Peyer's patch (tissue), 4 donors: ENCODE data around the gene PHACTR1. TPM values are rescaled to one million over a fixed set of nuclear protein-coding genes. Genes with fewer than 3 reads are reported as not detected.

Source experiments
- DNase-seq, 3 donors: peaks; one replicate each; pipeline ENCODE4 v3.0.0-alpha.2; 2017 to 2019
- H3K27ac ChIP-seq, 4 donors: fragments of 200-600 bp; sonication (generic); one replicate each; pipeline ENCODE4 v1.5.1; 2016 to 2019
- H3K27me3 ChIP-seq, 2 donors: fragments of 200-600 bp; sonication (generic); one replicate each; pipeline ENCODE4 v1.5.1; 2019
- H3K36me3 ChIP-seq, 3 donors: fragments of 200-600 bp; sonication (generic); one replicate each; pipeline ENCODE4 v1.5.1; 2016 to 2019
- H3K4me1 ChIP-seq, 4 donors: fragments of 200-600 bp; sonication (generic); one replicate each; pipeline ENCODE4 v1.5.1; 2016 to 2019
- H3K4me3 ChIP-seq, 4 donors: fragments of 200-600 bp; sonication (generic); 1 replicate in 3 of 4; 2 replicates in 1 of 4; pipeline ENCODE4 v1.5.1; 2016 to 2019; ENCODE audit warnings: mild to moderate bottlenecking in 1 of 4
- H3K9me3 ChIP-seq, 4 donors: fragments of 200-600 bp; sonication (generic); one replicate each; pipeline ENCODE4 v1.5.1; 2016 to 2019; ENCODE audit warnings: mild to moderate bottlenecking in 1 of 4
- CTCF ChIP-seq, 6 experiments: fragments of 450-650 bp in 4 of 6; fragments of 200-600 bp in 2 of 6; sonication (generic) in 1 of 6; IDR thresholded peaks; one replicate each; pipeline ENCODE4 v1.5.1; 2017 to 2019; ENCODE audit warnings: antibody characterized with exemption in 6 of 6, mild to moderate bottlenecking in 3 of 6, moderate library complexity in 1 of 6
- POLR2A ChIP-seq, 2 donors: fragments of 450-650 bp; IDR thresholded peaks; one replicate each; pipeline ENCODE4 v1.5.1; 2017; ENCODE audit warnings: antibody characterized with exemption in 2 of 2, mild to moderate bottlenecking in 2 of 2, moderate library complexity in 2 of 2
- total RNA-seq, 4 donors: library from RNA; depleted of rRNA; stranded (reverse); fragments of >200 nt; gene quantifications; one replicate each; pipeline ENCODE4 v1.1.0, GENCODE V29; 2016

Gene PHACTR1
- total RNA-seq, 4 donors from 2014 or later, result 0.35 to 19.0 (median 1.7) TPM

GRCh38 chr6:13014504-13015378 lies 298.2 kb downstream of the PHACTR1 start:
- H3K27me3 ChIP-seq, result no peaks in the 10 kb centered on the region
- H3K27ac ChIP-seq, result no peak overlapping the region

GRCh38 chr6:13015379-13015681 lies 298.8 kb downstream of the PHACTR1 start:
- DNase-seq, result no peak
- no peak overlapping the region for H3K27ac ChIP-seq
- TF ChIP-seq CTCF (IDR thresholded peaks at IDR 0.05) (no peak), POLR2A (IDR thresholded peaks at IDR 0.05) (no peak)
- H3K36me3 ChIP-seq, result no peaks in the 10 kb centered on the region
- no peaks in the 10 kb centered on the region for H3K27me3 ChIP-seq
- H3K9me3 ChIP-seq, result no peaks in the 10 kb centered on the region
- H3K4me3 ChIP-seq, result no peak overlapping the region
- peaks cover 0 to 31% (median 0%) of the 10 kb centered on the region in 4 donors for H3K4me1 ChIP-seq

More at GRCh38 chr6:13014504-13015378, 298.2 kb downstream of the PHACTR1 start:
- Histone ChIP-seq H3K36me3 (no peaks in the 10 kb centered on the region), H3K4me1 (peaks cover 0 to 31% (median 0%) of the 10 kb centered on the region in 4 donors), H3K9me3 (no peaks in the 10 kb centered on the region), H3K4me3 (peak overlapping the region in 2 of 4 donors; percentile 54 to 55)
- no peak for TF ChIP-seq CTCF (IDR thresholded peaks at IDR 0.05)
- no peak for TF ChIP-seq POLR2A (IDR thresholded peaks at IDR 0.05)
- peak in 1 of 3 donors; percentile 52 for DNase-seq

- Histone ChIP-seq H3K27ac (no peak overlapping the region), H3K9me3 (no peaks in the 10 kb centered on the region), H3K4me1 (no peaks in the 10 kb centered on the region), H3K4me3 (no peak overlapping the region), H3K27me3 (no peaks in the 10 kb centered on the region), H3K36me3 (no peaks in the 10 kb centered on the region)
- no peak for TF ChIP-seq CTCF (IDR thresholded peaks at IDR 0.05)
- no peak for TF ChIP-seq POLR2A (IDR thresholded peaks at IDR 0.05)
- no peak for DNase-seq
Observed at GRCh38 chr6:13024616-13025015, 308.0 kb downstream of the PHACTR1 start.

- Histone ChIP-seq H3K4me3 (no peak overlapping the region), H3K36me3 (no peaks in the 10 kb centered on the region), H3K4me1 (no peaks in the 10 kb centered on the region), H3K9me3 (no peaks in the 10 kb centered on the region), H3K27ac (no peak overlapping the region), H3K27me3 (no peaks in the 10 kb centered on the region)
- no peak for DNase-seq
- no peak for TF ChIP-seq CTCF (IDR thresholded peaks at IDR 0.05)
- no peak for TF ChIP-seq POLR2A (IDR thresholded peaks at IDR 0.05)
Observed at GRCh38 chr6:13025893-13026499, 309.4 kb downstream of the PHACTR1 start.

GRCh38 chr6:13026557-13026956 lies 310.0 kb downstream of the PHACTR1 start:
- Histone ChIP-seq H3K27me3 (no peaks in the 10 kb centered on the region), H3K27ac (no peak overlapping the region), H3K4me1 (no peaks in the 10 kb centered on the region), H3K9me3 (no peaks in the 10 kb centered on the region), H3K4me3 (no peak overlapping the region), H3K36me3 (no peaks in the 10 kb centered on the region)
- DNase-seq, result no peak
- TF ChIP-seq POLR2A (IDR thresholded peaks at IDR 0.05), result no peak
- TF ChIP-seq CTCF (IDR thresholded peaks at IDR 0.05), result no peak
